Transverse colon (tissue), 3 donors: ENCODE data around the gene CEP170B.

Experiments
- CTCF ChIP-seq, 5 experiments: fragments of 200-600 bp in 3 of 5; fragments of 450-650 bp in 2 of 5; sonication (generic) in 3 of 5; IDR thresholded peaks; 1 replicate in 2 of 5; 2 replicates in 3 of 5; pipeline ENCODE4 v1.5.1; 2016 to 2017; ENCODE audit warnings: antibody characterized with exemption in 5 of 5, inconsistent platforms in 3 of 5, mild to moderate bottlenecking in 2 of 5, moderate library complexity in 1 of 5
- EP300 ChIP-seq: sonication (generic); formaldehyde crosslinking; IDR thresholded peaks from one replicate; pipeline ENCODE4 v1.6.1; 2017; ENCODE audit warnings: antibody characterized with exemption, low read depth

DNA sequence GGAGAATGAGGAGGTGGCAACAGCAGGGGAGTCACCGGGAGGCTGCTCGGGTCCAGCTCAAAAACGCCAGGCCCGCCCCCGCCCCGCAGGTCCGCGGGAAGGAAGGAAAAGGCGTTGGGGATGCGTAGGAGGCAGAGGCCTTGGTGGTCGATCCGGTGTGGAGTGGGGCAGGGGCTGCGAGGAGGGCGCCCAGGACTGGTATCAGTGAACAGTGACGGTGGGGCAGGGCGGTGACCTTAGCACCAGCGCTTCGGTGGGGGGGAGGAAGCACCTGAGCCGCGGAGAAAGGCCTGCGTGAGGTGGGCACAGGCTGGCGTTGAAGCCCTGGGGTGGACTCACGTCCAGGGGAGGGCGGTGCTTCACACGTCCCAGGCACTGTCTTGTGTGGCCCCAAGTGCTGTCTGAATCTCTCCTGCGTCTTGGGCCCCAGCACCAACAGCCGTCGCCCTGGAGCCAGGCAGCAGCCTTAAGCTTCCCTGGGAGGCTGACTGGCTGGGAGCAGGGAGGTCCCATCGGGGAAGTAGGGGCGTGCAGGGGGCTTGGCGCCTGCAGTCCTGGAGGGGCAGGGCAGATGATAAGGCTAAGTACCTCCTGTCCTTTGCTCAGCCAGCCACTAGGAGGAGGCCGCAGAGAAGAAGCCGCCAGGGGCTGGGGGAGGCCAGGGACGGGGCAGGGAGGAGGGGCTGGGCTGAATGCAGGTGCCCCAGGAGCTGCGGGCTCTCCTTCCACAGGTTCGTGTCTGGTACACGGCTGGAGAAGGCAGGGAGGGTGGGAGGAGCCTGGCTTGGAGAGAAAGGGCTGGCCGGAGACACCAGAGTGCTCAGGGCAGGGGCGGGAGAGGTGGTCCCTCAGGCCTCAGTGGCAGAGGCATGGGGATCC, 37.7 kb upstream of the CEP170B start:
- peak; percentile 41 to 78 (median 51) for TF ChIP-seq CTCF (IDR thresholded peaks at IDR 0.05)
- TF ChIP-seq EP300, result no peak
